ENCODE data around the gene ERMN.

- TF ChIP-seq CTCF (IDR thresholded peaks at IDR 0.05), result no peak
- TF ChIP-seq POLR2A (IDR thresholded peaks at IDR 0.05; ENCODE audit: low read depth), result no peak
- TF ChIP-seq POLR2AphosphoS5 (IDR thresholded peaks at IDR 0.05), result no peak
These were observed 55.7 kb downstream of the ERMN start for GRCh38 chr2:157269922-157270321.

Measured in esophagus muscularis mucosa (tissue), 3 donors.